Measurements from ENCODE around the gene ASPDH.

- no peak for TF ChIP-seq POLR2A (IDR thresholded peaks at IDR 0.05; ENCODE audit: low read depth, low read length)
- no peak for TF ChIP-seq POLR2AphosphoS5 (IDR thresholded peaks at IDR 0.05; ENCODE audit: low read depth, low read length)
- no peak for TF ChIP-seq TAF1 (IDR thresholded peaks at IDR 0.05; ENCODE audit: low read depth, low read length)
These were observed 49.4 kb downstream of the ASPDH start for GRCh38 chr19:50464348-50464747.

Data from GM12891 (cell line).